IMR-90 (cell line): ENCODE results near the gene LTO1. TPM values are rescaled to one million over a fixed set of nuclear protein-coding genes. Genes with fewer than 3 reads are reported as not detected.
A peak's percentile ranks its signal among the peaks of the same experiment; 100 is the strongest.

Source experiments
- ATAC-seq: fragments of 200-7000 bp; cut with Tn5 transposase; 2 replicates; pipeline ENCODE4 v1.9.1; 2020; ENCODE audit warnings: low read depth, mild to moderate bottlenecking, moderate library complexity
- BruUV-seq: library from RNA; stranded (reverse); fragments of 400-500 nt; replicated peaks from 2 replicates; lab custom pipeline; 2021; lab: Mats Ljungman, UMichigan
- CTCF ChIA-PET: fragments of 300-600 bp; formaldehyde crosslinking; extraction: SDS; loops from one replicate; lab custom pipeline; 2021; ENCODE audit warnings: antibody characterized with exemption; lab: Yijun Ruan, JAX
- POLR2A ChIA-PET: fragments of 300-600 bp; sonication (Branson Sonifier 250); formaldehyde crosslinking; loops from one replicate; lab custom pipeline; 2022; ENCODE audit warnings: antibody characterized with exemption; ENCODE audit not compliant: unreplicated experiment; lab: Charles Lee
- DNase-seq: peaks from one replicate; pipeline ENCODE4 v3.0.0; 2013
- H2AFZ ChIP-seq: replicated peaks from 2 replicates; pipeline ENCODE3; 2013; ENCODE audit warnings: low read length, mild to moderate bottlenecking; ENCODE audit not compliant: poor library complexity
- H2AK5ac ChIP-seq: 2 replicates; pipeline ENCODE4 v1.6.1; 2013; ENCODE audit warnings: low read depth, low read length, inconsistent platforms
- H2AK9ac ChIP-seq: replicated peaks from 2 replicates; pipeline ENCODE3; 2013; ENCODE audit warnings: mild to moderate bottlenecking, low read depth, low read length, moderate library complexity; ENCODE audit not compliant: poor library complexity
- H2BK120ac ChIP-seq: 2 replicates; pipeline ENCODE4 v1.6.1; 2013; ENCODE audit warnings: low read depth, low read length, inconsistent platforms
- H2BK15ac ChIP-seq: 3 replicates; pipeline ENCODE4 v1.6.1; 2013; ENCODE audit warnings: low read depth, low read length, inconsistent platforms
- H2BK20ac ChIP-seq: 2 replicates; pipeline ENCODE4 v1.6.1; 2013; ENCODE audit warnings: low read depth, mild to moderate bottlenecking, inconsistent platforms, low read length, moderate library complexity
- H2BK5ac ChIP-seq: 2 replicates; pipeline ENCODE4 v1.6.1; 2013; ENCODE audit warnings: mild to moderate bottlenecking, low read depth, low read length, inconsistent platforms; ENCODE audit not compliant: poor library complexity, severe bottlenecking
- H3K14ac ChIP-seq: replicated peaks from 2 replicates; pipeline ENCODE4 v1.6.1; 2013; ENCODE audit warnings: low read depth, low read length, inconsistent platforms
- H3K18ac ChIP-seq: 2 replicates; pipeline ENCODE4 v1.6.1; 2013; ENCODE audit warnings: low read depth, low read length, control low read depth
- H3K23ac ChIP-seq: 2 replicates; pipeline ENCODE4 v1.6.1; 2013; ENCODE audit warnings: low read depth, low read length, inconsistent platforms
- H3K27ac ChIP-seq: 2 replicates; pipeline ENCODE4 v1.5.1; 2013; ENCODE audit warnings: mild to moderate bottlenecking, control low read depth, low read length; ENCODE audit not compliant: insufficient read depth
- H3K27me3 ChIP-seq: 2 replicates; pipeline ENCODE4 v1.6.1; 2013; ENCODE audit warnings: low read length; ENCODE audit not compliant: control insufficient read depth, insufficient read depth
- H3K36me3 ChIP-seq: 2 replicates; pipeline ENCODE4 v1.6.1; 2013; ENCODE audit warnings: low read length, mixed read lengths; ENCODE audit not compliant: control insufficient read depth, insufficient read depth
- H3K4ac ChIP-seq: 2 replicates; pipeline ENCODE4 v1.6.1; 2013; ENCODE audit warnings: low read depth, low read length, inconsistent platforms
- H3K4me1 ChIP-seq: 2 replicates; pipeline ENCODE4 v1.6.1; 2013; ENCODE audit warnings: low read length, mixed read lengths; ENCODE audit not compliant: control insufficient read depth, insufficient read depth
- H3K4me2 ChIP-seq: 2 replicates; pipeline ENCODE4 v1.6.1; 2013; ENCODE audit warnings: low read depth, mild to moderate bottlenecking, control low read depth, low read length, moderate library complexity
- H3K4me3 ChIP-seq: 2 replicates; pipeline ENCODE4 v1.5.1; 2013; ENCODE audit warnings: low read depth, mild to moderate bottlenecking, control low read depth, low read length, moderate library complexity; ENCODE audit not compliant: insufficient read depth
- H3K56ac ChIP-seq: 2 replicates; pipeline ENCODE4 v1.6.1; 2013; ENCODE audit warnings: low read length, inconsistent platforms; ENCODE audit not compliant: insufficient read depth; ENCODE audit errors: extremely low read depth
- H3K79me1 ChIP-seq, 2 experiments: 2 replicates each; pipeline ENCODE4 v1.6.1; 2013; ENCODE audit warnings: low read length in 2 of 2, inconsistent platforms in 1 of 2, low read depth in 1 of 2
- H3K9ac ChIP-seq: 2 replicates; pipeline ENCODE4 v1.6.1; 2013; ENCODE audit warnings: low read depth, low read length, control low read depth
- H3K9me1 ChIP-seq: 2 replicates; pipeline ENCODE4 v1.6.1; 2013; ENCODE audit warnings: low read length, inconsistent platforms; ENCODE audit not compliant: insufficient read depth
- H3K9me3 ChIP-seq: 2 replicates; pipeline ENCODE4 v1.6.1; 2013; ENCODE audit warnings: low read length; ENCODE audit not compliant: control insufficient read depth, insufficient read depth
- H4K20me1 ChIP-seq: 2 replicates; pipeline ENCODE4 v1.6.1; 2013; ENCODE audit warnings: low read length, inconsistent platforms; ENCODE audit not compliant: insufficient read depth
- H4K5ac ChIP-seq: 2 replicates; pipeline ENCODE4 v1.6.1; 2013; ENCODE audit warnings: mild to moderate bottlenecking, low read depth, low read length, control low read depth
- H4K8ac ChIP-seq, 2 experiments: 2 replicates each; pipeline ENCODE4 v1.6.1; 2013; ENCODE audit warnings: low read depth in 2 of 2, low read length in 2 of 2, control low read depth in 1 of 2, inconsistent platforms in 1 of 2
- H4K91ac ChIP-seq: 2 replicates; pipeline ENCODE4 v1.6.1; 2013; ENCODE audit warnings: low read depth, low read length, inconsistent platforms; ENCODE audit not compliant: insufficient read depth
- BHLHE40 ChIP-seq: fragments of 150-350 bp; IDR thresholded peaks from 2 replicates; pipeline ENCODE4 v1.6.1; 2016; ENCODE audit warnings: mild to moderate bottlenecking, low read depth, low read length
- CEBPB ChIP-seq: IDR thresholded peaks from 2 replicates; pipeline ENCODE4 v1.6.1; 2012; ENCODE audit warnings: low read depth, low read length, improper control_type of control experiment
- CHD1 ChIP-seq: IDR thresholded peaks from 2 replicates; pipeline ENCODE4 v1.6.1; 2012; ENCODE audit warnings: low read depth, low read length, improper control_type of control experiment
- FOS ChIP-seq: fragments of 150-350 bp; IDR thresholded peaks from 2 replicates; pipeline ENCODE4 v1.6.1; 2016; ENCODE audit warnings: low read depth, low read length
- MAFK ChIP-seq: IDR thresholded peaks from 2 replicates; pipeline ENCODE4 v1.6.1; 2012; ENCODE audit warnings: low read depth, low read length, improper control_type of control experiment
- MAZ ChIP-seq: IDR thresholded peaks from 2 replicates; pipeline ENCODE4 v1.6.1; 2012; ENCODE audit warnings: low read depth, mild to moderate bottlenecking, low read length, improper control_type of control experiment, moderate library complexity, borderline replicate concordance
- MXI1 ChIP-seq: IDR thresholded peaks from 2 replicates; pipeline ENCODE4 v1.6.1; 2012; ENCODE audit warnings: low read depth, mild to moderate bottlenecking, low read length, moderate library complexity, borderline replicate concordance
- POLR2A ChIP-seq: IDR thresholded peaks from 2 replicates; pipeline ENCODE4 v1.6.1; 2012; ENCODE audit warnings: mild to moderate bottlenecking, low read depth, low read length
- RAD21 ChIP-seq: IDR thresholded peaks from 2 replicates; pipeline ENCODE4 v1.6.1; 2012; ENCODE audit warnings: low read length, improper control_type of control experiment
- RFX5 ChIP-seq: IDR thresholded peaks from 2 replicates; pipeline ENCODE4 v1.8.0; 2012; ENCODE audit warnings: low read depth, mild to moderate bottlenecking, low read length, moderate library complexity
- SMC3 ChIP-seq: fragments of 150-350 bp; IDR thresholded peaks from 2 replicates; pipeline ENCODE4 v1.6.1; 2016; ENCODE audit warnings: low read depth, mild to moderate bottlenecking, antibody characterized with exemption, low read length, moderate library complexity
- WGBS, 2 experiments: methylation state at CpG; one replicate each; pipeline versions ENCODE4 v1.1.5 to v1.1.7; 2013; ENCODE audit warnings: missing lambda C conversion rate in 2 of 2; ENCODE audit not compliant: insufficient read length in 1 of 2; ENCODE audit errors: extremely low coverage in 2 of 2; 5-methylcytosine and 5-hydroxymethylcytosine counted together
- dilution Hi-C: fragments of 300-500 bp; cut with HindIII; formaldehyde crosslinking; loops from one replicate; pipeline ENCODE4 v1.14.3; 2018; ENCODE audit warnings: low sequenced_read_pairs; ENCODE audit not compliant: unreplicated experiment
- in situ Hi-C: fragments of 300-500 bp; cut with MboI; formaldehyde crosslinking; loops from 3 replicates; pipeline ENCODE4 v1.14.3; 2019; ENCODE audit warnings: low sequenced_read_pairs, inconsistent platforms, mixed read lengths
- intact Hi-C: fragments of 100-400 bp; cut with micrococcal nuclease; formaldehyde crosslinking; loops from 2 replicates; pipeline ENCODE4 v1.10.0; 2022
- polyA plus RNA-seq, 3 experiments: library from polyadenylated mRNA; depleted of rRNA; stranded (reverse); fragments of >200 nt; gene quantifications; 2 replicates each; pipeline ENCODE4 v1.2.3, GENCODE V29; 2012; ENCODE audit warnings: low replicate concordance in 1 of 3
- total RNA-seq: library from RNA; depleted of rRNA; stranded (reverse); fragments of >200 nt; gene quantifications from 2 replicates; pipeline ENCODE4 v1.2.3, GENCODE V29; 2012
- TF ChIP-seq, protein P1 (sequence below): fragments of 150-350 bp; IDR thresholded peaks from 2 replicates; pipeline ENCODE4 v1.6.1; 2016; ENCODE audit warnings: low read depth, mild to moderate bottlenecking, low read length, moderate library complexity, borderline replicate concordance
- TF ChIP-seq, protein P2 (sequence below): conservative IDR thresholded peaks from 2 replicates; pipeline ENCODE4 v1.5.1; 2012; ENCODE audit warnings: mild to moderate bottlenecking, low read depth, low read length, improper control_type of control experiment
- TF ChIP-seq, protein P3 (sequence below): fragments of 150-350 bp; IDR thresholded peaks from 2 replicates; pipeline ENCODE4 v1.6.1; 2017; ENCODE audit warnings: mild to moderate bottlenecking, antibody characterized with exemption, low read length, low read depth

LTO1 gene
- total and polyA plus RNA-seq, 2 of the 4 experiments (the other 2 are of a cell fraction) = 8.2 to 23.5 TPM

DNA sequence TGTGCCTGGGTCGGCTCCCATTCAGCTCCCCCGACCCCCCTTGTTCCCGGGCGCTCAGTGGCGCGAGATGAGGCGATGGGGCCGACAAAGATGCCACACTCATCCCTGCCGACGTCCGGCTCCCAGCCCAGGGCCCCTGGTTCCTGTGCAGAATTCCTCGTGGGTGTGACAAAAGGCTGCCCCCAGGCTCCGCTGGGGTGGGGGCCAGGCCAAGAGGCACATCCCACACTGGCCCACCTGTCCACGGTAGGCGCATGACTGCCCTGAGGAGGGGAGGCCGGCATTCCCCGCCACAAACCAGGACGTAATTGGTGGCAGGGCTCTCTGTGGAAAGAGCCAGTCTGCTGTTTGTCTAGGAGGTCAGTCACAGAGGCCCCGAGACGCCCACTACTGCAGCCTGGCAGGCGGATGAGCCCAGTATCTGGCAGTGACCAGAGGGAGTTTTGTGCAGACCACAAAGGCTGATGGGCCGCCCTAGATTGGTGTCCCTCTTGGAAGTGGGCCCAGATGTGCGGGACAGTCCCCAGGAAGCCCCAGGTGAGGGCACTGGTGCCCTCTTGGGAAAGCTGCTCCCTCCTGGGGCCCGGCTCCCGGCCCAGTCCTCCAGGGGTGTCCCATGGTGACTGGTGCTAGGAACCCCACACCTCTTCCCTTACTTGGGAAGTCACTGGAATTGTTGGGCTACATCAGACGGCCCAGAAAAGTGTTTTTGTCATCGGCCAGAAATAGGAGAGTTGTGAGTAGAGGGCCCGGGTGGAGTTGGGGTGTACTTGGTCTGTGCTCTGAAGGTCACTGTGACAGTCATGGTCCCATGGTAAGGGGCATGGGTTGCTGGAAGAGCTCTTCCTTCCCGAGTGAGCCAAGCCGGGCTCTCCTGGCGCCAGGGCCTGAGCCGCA, 28.4 kb downstream of the LTO1 start:
- in situ Hi-C loops = no loop called here
- peak overlapping the region; percentile 36 for H2AFZ ChIP-seq
- TF ChIP-seq FOS (no peak), BHLHE40 (no peak), MAFK (no peak), RAD21 (no peak), RFX5 (no peak), MXI1 (no peak), POLR2A (no peak; the same call in 1 of the 2 replicates), MAZ (no peak), SMC3 (no peak), CHD1 (no peak), CEBPB (no peak)
- TF ChIP-seq, protein P1, sequence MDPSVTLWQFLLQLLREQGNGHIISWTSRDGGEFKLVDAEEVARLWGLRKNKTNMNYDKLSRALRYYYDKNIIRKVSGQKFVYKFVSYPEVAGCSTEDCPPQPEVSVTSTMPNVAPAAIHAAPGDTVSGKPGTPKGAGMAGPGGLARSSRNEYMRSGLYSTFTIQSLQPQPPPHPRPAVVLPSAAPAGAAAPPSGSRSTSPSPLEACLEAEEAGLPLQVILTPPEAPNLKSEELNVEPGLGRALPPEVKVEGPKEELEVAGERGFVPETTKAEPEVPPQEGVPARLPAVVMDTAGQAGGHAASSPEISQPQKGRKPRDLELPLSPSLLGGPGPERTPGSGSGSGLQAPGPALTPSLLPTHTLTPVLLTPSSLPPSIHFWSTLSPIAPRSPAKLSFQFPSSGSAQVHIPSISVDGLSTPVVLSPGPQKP = no peak
- TF ChIP-seq, protein P2, sequence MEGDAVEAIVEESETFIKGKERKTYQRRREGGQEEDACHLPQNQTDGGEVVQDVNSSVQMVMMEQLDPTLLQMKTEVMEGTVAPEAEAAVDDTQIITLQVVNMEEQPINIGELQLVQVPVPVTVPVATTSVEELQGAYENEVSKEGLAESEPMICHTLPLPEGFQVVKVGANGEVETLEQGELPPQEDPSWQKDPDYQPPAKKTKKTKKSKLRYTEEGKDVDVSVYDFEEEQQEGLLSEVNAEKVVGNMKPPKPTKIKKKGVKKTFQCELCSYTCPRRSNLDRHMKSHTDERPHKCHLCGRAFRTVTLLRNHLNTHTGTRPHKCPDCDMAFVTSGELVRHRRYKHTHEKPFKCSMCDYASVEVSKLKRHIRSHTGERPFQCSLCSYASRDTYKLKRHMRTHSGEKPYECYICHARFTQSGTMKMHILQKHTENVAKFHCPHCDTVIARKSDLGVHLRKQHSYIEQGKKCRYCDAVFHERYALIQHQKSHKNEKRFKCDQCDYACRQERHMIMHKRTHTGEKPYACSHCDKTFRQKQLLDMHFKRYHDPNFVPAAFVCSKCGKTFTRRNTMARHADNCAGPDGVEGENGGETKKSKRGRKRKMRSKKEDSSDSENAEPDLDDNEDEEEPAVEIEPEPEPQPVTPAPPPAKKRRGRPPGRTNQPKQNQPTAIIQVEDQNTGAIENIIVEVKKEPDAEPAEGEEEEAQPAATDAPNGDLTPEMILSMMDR = no peak
- TF ChIP-seq, protein P3, sequence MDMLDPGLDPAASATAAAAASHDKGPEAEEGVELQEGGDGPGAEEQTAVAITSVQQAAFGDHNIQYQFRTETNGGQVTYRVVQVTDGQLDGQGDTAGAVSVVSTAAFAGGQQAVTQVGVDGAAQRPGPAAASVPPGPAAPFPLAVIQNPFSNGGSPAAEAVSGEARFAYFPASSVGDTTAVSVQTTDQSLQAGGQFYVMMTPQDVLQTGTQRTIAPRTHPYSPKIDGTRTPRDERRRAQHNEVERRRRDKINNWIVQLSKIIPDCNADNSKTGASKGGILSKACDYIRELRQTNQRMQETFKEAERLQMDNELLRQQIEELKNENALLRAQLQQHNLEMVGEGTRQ = no peak

More for the DNA sequence above, 28.4 kb downstream of the LTO1 start:
- Histone ChIP-seq H2AK9ac (peak overlapping the region; percentile 60), H3K4me3 (no peak overlapping the region), H3K27ac (no peak overlapping the region), H3K4me1 (peaks cover 21% of the 10 kb centered on the region), H4K91ac (no peak overlapping the region), H3K9me1 (no peaks in the 10 kb centered on the region; the same call in 1 of the 2 replicates), H4K20me1 (peaks cover 87% of the 10 kb centered on the region), H2BK5ac (peak overlapping the region; percentile 14), H3K56ac (no peak overlapping the region), H2AK5ac (no peak overlapping the region), H2BK20ac (no peak overlapping the region), H3K79me1 (peaks cover 21 to 75% of the 10 kb centered on the region in 2 experiments), H3K27me3 (no peaks in the 10 kb centered on the region), H3K36me3 (peaks cover 78% of the 10 kb centered on the region), H2BK15ac (no peak overlapping the region), H3K9ac (no peak overlapping the region), H4K5ac (no peak overlapping the region), H3K4me2 (no peak overlapping the region), H3K14ac (no peak overlapping the region), H3K4ac (no peak overlapping the region), H2BK120ac (no peak overlapping the region), H4K8ac (peak overlapping the region in 1 of 2 experiments; percentile 55; a peak in 1 of 4 replicates), H3K9me3 (no peaks in the 10 kb centered on the region), H3K18ac (no peak overlapping the region), H3K23ac (peak overlapping the region; percentile 40; the same call in 1 of the 2 replicates)
- intact Hi-C loops = loop anchor here (10.0 kb wide), 1 partner anchor 742 kb away; the partner anchor contains the start of genes IGHMBP2 and MRPL21
- DNase-seq (no peak), ATAC-seq (no peak)
- ChIA-PET CTCF (no interaction called here), POLR2A (interaction anchor here (0.8 kb wide), 1 partner anchor 352 kb away, joined by 3 read pairs; the partner anchor contains the start of gene MYEOV)
- no TSS peak for BruUV-seq
- WGBS, 2 experiments = 70% methylated on average over 18 of the region's 32 CpGs; no CpG with 5 or more reads in 1 of the 2 experiments
- dilution Hi-C loops = no loop called here
